ENCODE measurements around the gene SCN1A.
"Not testable (repeated sequence)": the region's sequence is repeated elsewhere in the genome, so short reads cannot be mapped to it uniquely, and the experiment has no call there.

SCN1A gene

GRCh38 chr2:166081131-166081632, 46.6 kb downstream of the SCN1A start:
- no peak for FAIRE-seq

- FAIRE-seq = peak; percentile 15
These were observed 53.4 kb downstream of the SCN1A start for GRCh38 chr2:166074430-166074829.

- FAIRE-seq = no peak
These were observed 53.8 kb downstream of the SCN1A start for GRCh38 chr2:166074011-166074410.

GRCh38 chr2:166070231-166070630, 57.6 kb downstream of the SCN1A start:
- peak; percentile 29 for FAIRE-seq

GRCh38 chr2:166068981-166069380, 58.8 kb downstream of the SCN1A start:
- no peak for FAIRE-seq

- no peak for FAIRE-seq
These were observed 60.6 kb downstream of the SCN1A start for GRCh38 chr2:166067229-166067628.

GRCh38 chr2:166060191-166060590, 67.6 kb downstream of the SCN1A start:
- FAIRE-seq = no peak

GRCh38 chr2:166057370-166058164, 70.3 kb downstream of the SCN1A start:
- peak; percentile 96 for FAIRE-seq

- FAIRE-seq = no peak
These were observed 82.9 kb downstream of the SCN1A start for GRCh38 chr2:166044853-166045483.

GRCh38 chr2:166042768-166043390, 84.9 kb downstream of the SCN1A start:
- FAIRE-seq = no peak

- no peak for FAIRE-seq
These were observed 85.5 kb downstream of the SCN1A start for GRCh38 chr2:166042356-166042755.

- FAIRE-seq = no peak
These were observed 86.2 kb downstream of the SCN1A start for GRCh38 chr2:166041613-166042012.

GRCh38 chr2:166032361-166032760, 95.5 kb downstream of the SCN1A start:
- FAIRE-seq = no peak

GRCh38 chr2:166031054-166031453, 96.8 kb downstream of the SCN1A start:
- FAIRE-seq = no peak

- no peak for FAIRE-seq
These were observed 102.5 kb downstream of the SCN1A start for GRCh38 chr2:166025313-166025712.

GRCh38 chr2:166017208-166017607, 110.6 kb downstream of the SCN1A start:
- FAIRE-seq = no peak

GRCh38 chr2:166013878-166014277, 113.9 kb downstream of the SCN1A start:
- no peak for FAIRE-seq

- FAIRE-seq = no peak
These were observed 116.2 kb downstream of the SCN1A start for GRCh38 chr2:166011660-166012059.

GRCh38 chr2:166000401-166000800, 127.4 kb downstream of the SCN1A start:
- no peak for FAIRE-seq

GRCh38 chr2:165990846-165991245, 137.0 kb downstream of the SCN1A start:
- FAIRE-seq = no peak

GRCh38 chr2:165989851-165990250, 138.0 kb downstream of the SCN1A start:
- FAIRE-seq = no peak

GRCh38 chr2:165985120-165985519, 142.7 kb downstream of the SCN1A start:
- FAIRE-seq = no peak

GRCh38 chr2:165972161-165972560, 155.7 kb downstream of the SCN1A start:
- FAIRE-seq = not testable (repeated sequence)

- FAIRE-seq = no peak
These were observed 157.2 kb downstream of the SCN1A start for GRCh38 chr2:165970663-165971062.

Data from TTC549 (cell line).